ENCODE data around the gene FHIT.

Gene FHIT

GRCh38 chr3:60274646-60275045 is 976.6 kb downstream of the FHIT start:
- no peaks in the 10 kb centered on the region for H3K4me1 ChIP-seq
- no peak overlapping the region for H3K4me3 ChIP-seq
- H3K27me3 ChIP-seq = no peaks in the 10 kb centered on the region
- TF ChIP-seq, protein P1, sequence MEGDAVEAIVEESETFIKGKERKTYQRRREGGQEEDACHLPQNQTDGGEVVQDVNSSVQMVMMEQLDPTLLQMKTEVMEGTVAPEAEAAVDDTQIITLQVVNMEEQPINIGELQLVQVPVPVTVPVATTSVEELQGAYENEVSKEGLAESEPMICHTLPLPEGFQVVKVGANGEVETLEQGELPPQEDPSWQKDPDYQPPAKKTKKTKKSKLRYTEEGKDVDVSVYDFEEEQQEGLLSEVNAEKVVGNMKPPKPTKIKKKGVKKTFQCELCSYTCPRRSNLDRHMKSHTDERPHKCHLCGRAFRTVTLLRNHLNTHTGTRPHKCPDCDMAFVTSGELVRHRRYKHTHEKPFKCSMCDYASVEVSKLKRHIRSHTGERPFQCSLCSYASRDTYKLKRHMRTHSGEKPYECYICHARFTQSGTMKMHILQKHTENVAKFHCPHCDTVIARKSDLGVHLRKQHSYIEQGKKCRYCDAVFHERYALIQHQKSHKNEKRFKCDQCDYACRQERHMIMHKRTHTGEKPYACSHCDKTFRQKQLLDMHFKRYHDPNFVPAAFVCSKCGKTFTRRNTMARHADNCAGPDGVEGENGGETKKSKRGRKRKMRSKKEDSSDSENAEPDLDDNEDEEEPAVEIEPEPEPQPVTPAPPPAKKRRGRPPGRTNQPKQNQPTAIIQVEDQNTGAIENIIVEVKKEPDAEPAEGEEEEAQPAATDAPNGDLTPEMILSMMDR (IDR thresholded peaks at IDR 0.05) = no peak
- H3K27ac ChIP-seq = no peak overlapping the region
- intact Hi-C loops (cut with DNase I; ENCODE audit: low total_unique reads) = no loop called here
- no peaks in the 10 kb centered on the region for H3K36me3 ChIP-seq
- H3K9me3 ChIP-seq = no peaks in the 10 kb centered on the region
- no peak for DNase-seq

DNA sequence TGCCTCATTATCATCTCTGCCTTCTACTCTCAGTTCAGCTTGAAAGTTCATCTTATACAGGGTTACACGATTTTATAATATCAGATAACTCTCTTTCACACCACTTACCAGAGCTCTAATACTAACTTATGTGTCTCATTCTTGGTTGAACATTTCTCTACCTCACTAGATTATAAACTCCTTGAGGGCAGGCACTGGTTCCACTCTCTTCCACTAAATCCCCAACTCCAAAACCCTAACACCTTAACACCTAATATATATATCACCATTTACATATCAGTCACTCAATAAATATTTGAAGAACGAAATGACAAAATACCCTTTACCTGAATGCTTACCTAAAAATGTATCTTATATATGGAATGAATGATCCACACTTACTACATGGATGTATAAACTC is 977.2 kb downstream of the FHIT start:
- TF ChIP-seq, protein P1 (IDR thresholded peaks at IDR 0.05) = no peak
- intact Hi-C loops (cut with DNase I; ENCODE audit: low total_unique reads) = no loop called here

DNA sequence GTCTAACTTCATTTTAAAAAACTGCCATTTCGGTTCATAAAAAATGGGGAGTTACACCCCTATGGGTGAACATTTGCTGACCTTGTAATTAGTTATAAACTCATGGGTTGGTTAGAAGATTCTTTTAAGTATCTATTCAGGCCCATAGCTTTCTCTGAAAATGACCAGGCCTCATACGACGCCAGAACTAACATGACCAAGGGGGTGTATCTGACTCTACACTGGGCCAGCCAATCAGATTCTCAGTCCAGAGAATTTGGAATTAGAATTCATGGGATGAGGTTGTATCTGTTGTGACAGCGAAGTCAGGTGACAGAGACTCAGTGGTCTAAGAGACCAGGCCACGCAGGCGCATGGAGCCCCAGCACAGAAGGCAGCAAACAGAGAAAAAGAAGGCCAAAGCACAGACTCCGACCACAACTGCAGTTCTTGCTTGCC is 981.4 kb downstream of the FHIT start:
- TF ChIP-seq, protein P1 (IDR thresholded peaks at IDR 0.05) = no peak
- intact Hi-C loops (cut with DNase I; ENCODE audit: low total_unique reads) = no loop called here

More for the DNA sequence above, 977.2 kb downstream of the FHIT start:
- Histone ChIP-seq H3K4me1 (no peaks in the 10 kb centered on the region), H3K36me3 (no peaks in the 10 kb centered on the region), H3K9me3 (no peaks in the 10 kb centered on the region), H3K27ac (no peak overlapping the region), H3K27me3 (no peaks in the 10 kb centered on the region), H3K4me3 (no peak overlapping the region)
- DNase-seq = no peak

GRCh38 chr3:60269377-60269776 is 981.9 kb downstream of the FHIT start:
- intact Hi-C loops (cut with DNase I; ENCODE audit: low total_unique reads) = no loop called here

More for the DNA sequence above, 981.4 kb downstream of the FHIT start:
- Histone ChIP-seq H3K27ac (no peak overlapping the region), H3K27me3 (no peaks in the 10 kb centered on the region), H3K4me1 (no peaks in the 10 kb centered on the region), H3K9me3 (no peaks in the 10 kb centered on the region), H3K36me3 (no peaks in the 10 kb centered on the region), H3K4me3 (no peak overlapping the region)
- DNase-seq = no peak

GRCh38 chr3:60268123-60268522 is 983.1 kb downstream of the FHIT start:
- Histone ChIP-seq H3K4me3 (no peak overlapping the region), H3K4me1 (no peaks in the 10 kb centered on the region), H3K36me3 (no peaks in the 10 kb centered on the region), H3K9me3 (no peaks in the 10 kb centered on the region), H3K27me3 (no peaks in the 10 kb centered on the region), H3K27ac (no peak overlapping the region)
- DNase-seq = no peak
- intact Hi-C loops (cut with DNase I; ENCODE audit: low total_unique reads) = no loop called here
- TF ChIP-seq, protein P1 (IDR thresholded peaks at IDR 0.05) = no peak

More at GRCh38 chr3:60269377-60269776, 981.9 kb downstream of the FHIT start:
- Histone ChIP-seq H3K27me3 (no peaks in the 10 kb centered on the region), H3K4me3 (no peak overlapping the region), H3K4me1 (no peaks in the 10 kb centered on the region), H3K9me3 (no peaks in the 10 kb centered on the region), H3K36me3 (no peaks in the 10 kb centered on the region), H3K27ac (no peak overlapping the region)
- DNase-seq = no peak
- TF ChIP-seq, protein P1 (IDR thresholded peaks at IDR 0.05) = no peak

- H3K27me3 ChIP-seq = no peaks in the 10 kb centered on the region
- H3K27ac ChIP-seq = no peak overlapping the region
- intact Hi-C loops (cut with DNase I; ENCODE audit: low total_unique reads) = no loop called here
- H3K4me1 ChIP-seq = no peaks in the 10 kb centered on the region
- no peaks in the 10 kb centered on the region for H3K9me3 ChIP-seq
- no peak overlapping the region for H3K4me3 ChIP-seq
- DNase-seq = no peak
- H3K36me3 ChIP-seq = no peaks in the 10 kb centered on the region
- TF ChIP-seq, protein P1 (IDR thresholded peaks at IDR 0.05) = no peak
Measured at GRCh38 chr3:60266444-60266843, 984.8 kb downstream of the FHIT start.

All from tibial artery (tissue), 4 donors.